Liver (tissue), 3 donors: ENCODE data around the gene S100A2.

Experiments
- CTCF ChIP-seq: fragments of 150-350 bp; IDR thresholded peaks from 2 replicates; pipeline ENCODE4 v1.5.1; 2017; ENCODE audit warnings: improper control_type of control experiment, low read depth, low read length; ENCODE audit not compliant: missing input control
- FOXA1 ChIP-seq: IDR thresholded peaks from 2 replicates; pipeline ENCODE4 v1.6.1; 2016; ENCODE audit warnings: antibody characterized with exemption
- GABPA ChIP-seq, 2 donors: IDR thresholded peaks in 1 of 2; conservative IDR thresholded peaks in 1 of 2; 2 replicates each; pipeline ENCODE4 v1.6.1; 2016; ENCODE audit warnings: antibody characterized with exemption in 2 of 2, mild to moderate bottlenecking in 1 of 2, moderate library complexity in 1 of 2
- JUND ChIP-seq, 2 donors: IDR thresholded peaks; 2 replicates each; pipeline ENCODE4 v1.6.1; 2016; ENCODE audit warnings: antibody characterized with exemption in 2 of 2
- YY1 ChIP-seq: IDR thresholded peaks from 2 replicates; pipeline ENCODE4 v1.6.1; 2016; ENCODE audit warnings: antibody characterized with exemption, mild to moderate bottlenecking
- donor health status: healthy.
- donor health status: healthy.

GRCh38 chr1:153520818-153521476, 44.7 kb downstream of the S100A2 start:
- TF ChIP-seq GABPA (IDR thresholded peaks at IDR 0.05 in 1 of 2, conservative IDR thresholded peaks at IDR 0.05 in 1 of 2) (no peak), CTCF (no peak), JUND (IDR thresholded peaks at IDR 0.05) (no peak), FOXA1 (no peak), YY1 (no peak)
